KMS-11 (cell line): ENCODE results near the gene CHI3L2.

Experiments used
- H2AFZ ChIP-seq: fragments of 200-600 bp; sonication (generic); 2 replicates; pipeline ENCODE4 v1.6.1; 2016; ENCODE audit warnings: antibody characterized with exemption, mixed run types, low read depth
- H3K27ac ChIP-seq: fragments of 200-600 bp; sonication (generic); 2 replicates; pipeline ENCODE4 v1.6.1; 2016; ENCODE audit warnings: mild to moderate bottlenecking, mixed run types
- H3K27me3 ChIP-seq: fragments of 200-600 bp; sonication (generic); 2 replicates; pipeline ENCODE4 v1.6.1; 2017; ENCODE audit warnings: mild to moderate bottlenecking, low read depth, mixed run types, moderate library complexity; ENCODE audit not compliant: insufficient read depth
- H3K36me3 ChIP-seq: fragments of 200-600 bp; sonication (generic); 2 replicates; pipeline ENCODE4 v1.6.1; 2017; ENCODE audit warnings: mild to moderate bottlenecking, mixed run types; ENCODE audit not compliant: insufficient read depth
- H3K4me1 ChIP-seq: fragments of 200-600 bp; sonication (generic); 2 replicates; pipeline ENCODE4 v1.6.1; 2016; ENCODE audit warnings: mild to moderate bottlenecking, low read depth, mixed run types; ENCODE audit not compliant: poor library complexity, severe bottlenecking
- H3K4me2 ChIP-seq: fragments of 200-600 bp; sonication (generic); 2 replicates; pipeline ENCODE4 v1.7.0; 2016; ENCODE audit warnings: mild to moderate bottlenecking, mixed run types
- H3K4me3 ChIP-seq: fragments of 200-600 bp; sonication (generic); IDR thresholded peaks from 2 replicates; pipeline ENCODE4 v1.6.1; 2017; ENCODE audit warnings: low read depth, low read length, mixed read lengths; ENCODE audit not compliant: insufficient read depth
- H3K79me2 ChIP-seq: fragments of 200-600 bp; sonication (generic); 2 replicates; pipeline ENCODE4 v1.6.1; 2016; ENCODE audit warnings: low read depth, mixed run types; ENCODE audit not compliant: insufficient read depth
- H3K9ac ChIP-seq: fragments of 200-600 bp; sonication (generic); 2 replicates; pipeline ENCODE4 v1.6.1; 2016; ENCODE audit warnings: mild to moderate bottlenecking, mixed run types
- H4K20me1 ChIP-seq: fragments of 200-600 bp; sonication (generic); 2 replicates; pipeline ENCODE4 v1.6.1; 2016; ENCODE audit warnings: mild to moderate bottlenecking, mixed run types; ENCODE audit not compliant: insufficient read depth
- CTCF ChIP-seq: fragments of 200-600 bp; sonication (generic); conservative IDR thresholded peaks from 2 replicates; pipeline ENCODE4 v1.6.1; 2017; ENCODE audit warnings: low read depth, mild to moderate bottlenecking, antibody characterized with exemption, low read length, moderate library complexity, mixed read lengths

Gene CHI3L2

GRCh38 chr1:111203681-111204200 lies 23.8 kb upstream of the CHI3L2 start:
- H3K4me3 ChIP-seq, result peak overlapping the region; percentile 32
- H2AFZ ChIP-seq, result peak overlapping the region; percentile 57
- no peaks in the 10 kb centered on the region for H4K20me1 ChIP-seq

GRCh38 chr1:111204201-111204982 lies 23.1 kb upstream of the CHI3L2 start:
- no peaks in the 10 kb centered on the region for H3K79me2 ChIP-seq
- no peaks in the 10 kb centered on the region for H3K36me3 ChIP-seq
- H3K27ac ChIP-seq, result peak overlapping the region; percentile 53
- H3K9ac ChIP-seq, result peak overlapping the region; percentile 81
- H3K4me3 ChIP-seq, result peak overlapping the region; percentile 32
- H4K20me1 ChIP-seq, result no peaks in the 10 kb centered on the region
- peak overlapping the region; percentile 51; the same call in 1 of the 2 replicates for H3K4me2 ChIP-seq
- peaks cover 16% of the 10 kb centered on the region for H3K4me1 ChIP-seq
- H3K27me3 ChIP-seq, result no peaks in the 10 kb centered on the region
- H2AFZ ChIP-seq, result peak overlapping the region; percentile 57
- TF ChIP-seq CTCF, result no peak

More at GRCh38 chr1:111203681-111204200, 23.8 kb upstream of the CHI3L2 start:
- Histone ChIP-seq H3K27me3 (no peaks in the 10 kb centered on the region), H3K4me1 (peaks cover 16% of the 10 kb centered on the region), H3K79me2 (no peaks in the 10 kb centered on the region), H3K27ac (peak overlapping the region; percentile 53), H3K36me3 (no peaks in the 10 kb centered on the region), H3K4me2 (peak overlapping the region; percentile 68), H3K9ac (peak overlapping the region; percentile 81)
- TF ChIP-seq CTCF, result no peak

GRCh38 chr1:111204983-111205713 lies 22.4 kb upstream of the CHI3L2 start:
- Histone ChIP-seq H2AFZ (peak overlapping the region; percentile 57; the same call in 1 of the 2 replicates), H3K4me2 (0 out of 2 replicates have a peak overlapping the region, but pooled peaks have one; percentile 51), H3K79me2 (no peaks in the 10 kb centered on the region), H3K36me3 (no peaks in the 10 kb centered on the region), H3K4me3 (no peak overlapping the region), H3K4me1 (peaks cover 16% of the 10 kb centered on the region), H3K27ac (no peak overlapping the region), H4K20me1 (no peaks in the 10 kb centered on the region), H3K9ac (no peak overlapping the region), H3K27me3 (no peaks in the 10 kb centered on the region)
- no peak for TF ChIP-seq CTCF

- Histone ChIP-seq H3K4me1 (peaks cover 16% of the 10 kb centered on the region), H3K27ac (no peak overlapping the region), H3K4me3 (no peak overlapping the region), H2AFZ (no peak overlapping the region), H3K36me3 (no peaks in the 10 kb centered on the region), H3K27me3 (no peaks in the 10 kb centered on the region), H3K9ac (no peak overlapping the region), H3K79me2 (no peaks in the 10 kb centered on the region), H4K20me1 (no peaks in the 10 kb centered on the region), H3K4me2 (no peak overlapping the region)
- TF ChIP-seq CTCF, result no peak
These were observed 21.8 kb upstream of the CHI3L2 start for GRCh38 chr1:111205714-111206050.
